HAP-1 (cell line): ENCODE measurements around the gene RTEL1.

Source experiments
- DNase-seq, 2 experiments: peaks; one replicate each; pipeline ENCODE4 v3.0.0-alpha.2; 2016 to 2020; ENCODE audit warnings: low spot score in 2 of 2
- H3K27me3 ChIP-seq: fragments of 250-450 bp; sonication (Bioruptor Pico); 2 replicates; pipeline ENCODE4 v1.5.1; 2020; ENCODE audit warnings: low read depth, mild to moderate bottlenecking, moderate library complexity
- H3K36me3 ChIP-seq: fragments of 250-450 bp; sonication (Bioruptor Pico); replicated peaks from 2 replicates; pipeline ENCODE4 v1.5.1; 2020; ENCODE audit warnings: mild to moderate bottlenecking
- H3K4me1 ChIP-seq: fragments of 250-450 bp; sonication (Bioruptor Pico); 2 replicates; pipeline ENCODE4 v1.5.1; 2020; ENCODE audit warnings: mild to moderate bottlenecking
- H3K4me3 ChIP-seq: fragments of 250-450 bp; sonication (Bioruptor Pico); 2 replicates; pipeline ENCODE4 v1.5.1; 2020; ENCODE audit warnings: mild to moderate bottlenecking, moderate library complexity
- H3K9me3 ChIP-seq: fragments of 250-450 bp; sonication (Bioruptor Pico); 2 replicates; pipeline ENCODE4 v1.5.1; 2020; ENCODE audit warnings: mild to moderate bottlenecking, moderate library complexity
- in situ Hi-C: fragments of 300-500 bp; cut with MboI; formaldehyde crosslinking; loops from 3 replicates; pipeline ENCODE4 v1.14.3; 2020; ENCODE audit warnings: low sequenced_read_pairs, inconsistent platforms, mixed read lengths

The RTEL1 gene

GRCh38 chr20:63678667-63679465, 20.8 kb downstream of the RTEL1 start:
- no peak for DNase-seq
- no peaks in the 10 kb centered on the region for H3K27me3 ChIP-seq
- H3K9me3 ChIP-seq = no peaks in the 10 kb centered on the region
- peaks cover 20% of the 10 kb centered on the region for H3K36me3 ChIP-seq
- H3K4me1 ChIP-seq = no peaks in the 10 kb centered on the region
- no peak overlapping the region for H3K4me3 ChIP-seq
- in situ Hi-C loops = no loop called here

- no peak for DNase-seq
- in situ Hi-C loops = no loop called here
- H3K4me1 ChIP-seq = no peaks in the 10 kb centered on the region
- no peak overlapping the region for H3K4me3 ChIP-seq
- H3K36me3 ChIP-seq = peaks cover 20% of the 10 kb centered on the region
- H3K9me3 ChIP-seq = no peaks in the 10 kb centered on the region
- no peaks in the 10 kb centered on the region for H3K27me3 ChIP-seq
Measured at GRCh38 chr20:63679799-63680305, 21.7 kb downstream of the RTEL1 start.

GRCh38 chr20:63680427-63680826, 22.3 kb downstream of the RTEL1 start:
- DNase-seq = no peak
- H3K36me3 ChIP-seq = peaks cover 16% of the 10 kb centered on the region
- in situ Hi-C loops = no loop called here

GRCh38 chr20:63680857-63681608, 22.9 kb downstream of the RTEL1 start:
- no peaks in the 10 kb centered on the region for H3K9me3 ChIP-seq
- H3K4me1 ChIP-seq = no peaks in the 10 kb centered on the region
- in situ Hi-C loops = no loop called here
- no peak for DNase-seq
- H3K36me3 ChIP-seq = peaks cover 11% of the 10 kb centered on the region
- H3K27me3 ChIP-seq = no peaks in the 10 kb centered on the region
- no peak overlapping the region for H3K4me3 ChIP-seq

More at GRCh38 chr20:63680427-63680826, 22.3 kb downstream of the RTEL1 start:
- no peaks in the 10 kb centered on the region for H3K9me3 ChIP-seq
- H3K4me1 ChIP-seq = no peaks in the 10 kb centered on the region
- H3K27me3 ChIP-seq = no peaks in the 10 kb centered on the region
- no peak overlapping the region for H3K4me3 ChIP-seq

GRCh38 chr20:63681609-63682142, 23.6 kb downstream of the RTEL1 start:
- Histone ChIP-seq H3K4me3 (no peak overlapping the region), H3K9me3 (no peaks in the 10 kb centered on the region), H3K4me1 (no peaks in the 10 kb centered on the region), H3K27me3 (no peaks in the 10 kb centered on the region), H3K36me3 (peaks cover 6% of the 10 kb centered on the region; the same call in 1 of the 2 replicates)
- DNase-seq = no peak
- in situ Hi-C loops = no loop called here

GRCh38 chr20:63682384-63683139, 24.4 kb downstream of the RTEL1 start:
- H3K36me3 ChIP-seq = no peaks in the 10 kb centered on the region; the same call in 1 of the 2 replicates

GRCh38 chr20:63685269-63686026, 27.3 kb downstream of the RTEL1 start:
- Histone ChIP-seq H3K9me3 (no peaks in the 10 kb centered on the region), H3K4me3 (no peak overlapping the region), H3K4me1 (no peaks in the 10 kb centered on the region), H3K27me3 (no peaks in the 10 kb centered on the region), H3K36me3 (no peaks in the 10 kb centered on the region; the same call in 1 of the 2 replicates)
- in situ Hi-C loops = no loop called here
- no peak for DNase-seq

More at GRCh38 chr20:63682384-63683139, 24.4 kb downstream of the RTEL1 start:
- in situ Hi-C loops = no loop called here
- no peak for DNase-seq
- no peaks in the 10 kb centered on the region for H3K27me3 ChIP-seq
- no peaks in the 10 kb centered on the region for H3K9me3 ChIP-seq
- H3K4me1 ChIP-seq = no peaks in the 10 kb centered on the region
- H3K4me3 ChIP-seq = no peak overlapping the region

GRCh38 chr20:63686094-63686491, 28.0 kb downstream of the RTEL1 start:
- DNase-seq = no peak
- H3K4me1 ChIP-seq = no peaks in the 10 kb centered on the region
- no peak overlapping the region for H3K4me3 ChIP-seq
- H3K36me3 ChIP-seq = no peaks in the 10 kb centered on the region; the same call in 1 of the 2 replicates
- in situ Hi-C loops = no loop called here
- H3K9me3 ChIP-seq = no peaks in the 10 kb centered on the region
- H3K27me3 ChIP-seq = no peaks in the 10 kb centered on the region

- Histone ChIP-seq H3K9me3 (no peaks in the 10 kb centered on the region), H3K36me3 (no peaks in the 10 kb centered on the region; the same call in 1 of the 2 replicates), H3K4me1 (no peaks in the 10 kb centered on the region), H3K4me3 (no peak overlapping the region), H3K27me3 (no peaks in the 10 kb centered on the region)
- DNase-seq = no peak
- in situ Hi-C loops = no loop called here
Measured at GRCh38 chr20:63686492-63687321, 28.6 kb downstream of the RTEL1 start.

GRCh38 chr20:63687419-63688178, 29.5 kb downstream of the RTEL1 start:
- no peaks in the 10 kb centered on the region; the same call in 1 of the 2 replicates for H3K36me3 ChIP-seq
- in situ Hi-C loops = no loop called here
- no peaks in the 10 kb centered on the region for H3K4me1 ChIP-seq
- H3K27me3 ChIP-seq = no peaks in the 10 kb centered on the region
- H3K4me3 ChIP-seq = no peak overlapping the region
- DNase-seq = no peak
- no peaks in the 10 kb centered on the region for H3K9me3 ChIP-seq

- no peak for DNase-seq
- in situ Hi-C loops = no loop called here
- Histone ChIP-seq H3K4me1 (no peaks in the 10 kb centered on the region), H3K9me3 (no peaks in the 10 kb centered on the region), H3K4me3 (no peak overlapping the region), H3K36me3 (no peaks in the 10 kb centered on the region), H3K27me3 (no peaks in the 10 kb centered on the region)
Measured at GRCh38 chr20:63688228-63689045, 30.3 kb downstream of the RTEL1 start.
